ENCODE data around the gene LRRC49. TPM values are rescaled to one million over a fixed set of nuclear protein-coding genes. Genes with fewer than 3 reads are reported as not detected.

The LRRC49 gene
- total RNA-seq, 1 donor from 2014 or later: 6.8 TPM

- Histone ChIP-seq H3K9me3 (ENCODE audit: insufficient read depth, low read depth, low read length) (no peaks in the 10 kb centered on the region), H3K4me3 (ENCODE audit: insufficient read depth, low read depth, low read length) (no peak overlapping the region), H3K27ac (ENCODE audit: low read depth, low read length) (no peak overlapping the region), H3K9ac (ENCODE audit: low read length) (no peak overlapping the region), H4K20me1 (ENCODE audit: insufficient read depth, low read length) (no peaks in the 10 kb centered on the region), H3K4me1 (ENCODE audit: insufficient read depth, low read length) (peaks cover 17% of the 10 kb centered on the region), H3K36me3 (ENCODE audit: insufficient read depth, low read length) (no peaks in the 10 kb centered on the region), H2AFZ (ENCODE audit: low read depth, low read length) (no peak overlapping the region), H3K4me2 (ENCODE audit: low read length) (no peak overlapping the region), H3K27me3 (ENCODE audit: insufficient read depth, low read length) (no peaks in the 10 kb centered on the region), H3K79me2 (ENCODE audit: insufficient read depth, low read length) (no peaks in the 10 kb centered on the region)
- FAIRE-seq (no peak), DNase-seq (ENCODE audit: low read depth) (no peak)
- H3K27me3 Mint-ChIP-seq (ENCODE audit: low read depth, unreplicated experiment): peaks cover 14% of the 10 kb centered on the region
- H3K36me3 Mint-ChIP-seq (ENCODE audit: low read depth, unreplicated experiment): peaks cover 2% of the 10 kb centered on the region
- peaks cover 14% of the 10 kb centered on the region for H3K9me3 Mint-ChIP-seq (ENCODE audit: unreplicated experiment)
- TF ChIP-seq EZH2 (IDR thresholded peaks at IDR 0.05; ENCODE audit: insufficient read depth, low read length) (no peak), CTCF (IDR thresholded peaks at IDR 0.05; ENCODE audit: insufficient read depth, low read depth, low read length) (no peak)
- peaks cover 9% of the 10 kb centered on the region for H3K4me1 Mint-ChIP-seq (ENCODE audit: low read depth, unreplicated experiment)
- H3K4me3 Mint-ChIP-seq (ENCODE audit: unreplicated experiment): no peak overlapping the region
- H3K27ac Mint-ChIP-seq (ENCODE audit: unreplicated experiment): no peak overlapping the region
Observed at GRCh38 chr15:71089801-71090200, 197.2 kb downstream of the LRRC49 start.

- H3K4me1 Mint-ChIP-seq (ENCODE audit: low read depth, unreplicated experiment): peaks cover 9% of the 10 kb centered on the region
Observed at GRCh38 chr15:71091601-71092000, 199.0 kb downstream of the LRRC49 start.

More at GRCh38 chr15:71091601-71092000, 199.0 kb downstream of the LRRC49 start:
- peaks cover 17% of the 10 kb centered on the region for H3K4me1 ChIP-seq (ENCODE audit: insufficient read depth, low read length)
- H3K9ac ChIP-seq (ENCODE audit: low read length): no peak overlapping the region
- FAIRE-seq (no peak), DNase-seq (ENCODE audit: low read depth) (no peak)
- no peaks in the 10 kb centered on the region for H3K9me3 ChIP-seq (ENCODE audit: insufficient read depth, low read depth, low read length)
- H4K20me1 ChIP-seq (ENCODE audit: insufficient read depth, low read length): no peaks in the 10 kb centered on the region
- H3K27ac ChIP-seq (ENCODE audit: low read depth, low read length): no peak overlapping the region
- Mint-ChIP-seq H3K27ac (ENCODE audit: unreplicated experiment) (no peak overlapping the region), H3K9me3 (ENCODE audit: unreplicated experiment) (peaks cover 14% of the 10 kb centered on the region), H3K27me3 (ENCODE audit: low read depth, unreplicated experiment) (peaks cover 8% of the 10 kb centered on the region), H3K36me3 (ENCODE audit: low read depth, unreplicated experiment) (peaks cover 2% of the 10 kb centered on the region), H3K4me3 (ENCODE audit: unreplicated experiment) (no peak overlapping the region)
- no peak overlapping the region for H3K4me2 ChIP-seq (ENCODE audit: low read length)
- no peaks in the 10 kb centered on the region for H3K36me3 ChIP-seq (ENCODE audit: insufficient read depth, low read length)
- no peak overlapping the region for H2AFZ ChIP-seq (ENCODE audit: low read depth, low read length)
- H3K4me3 ChIP-seq (ENCODE audit: insufficient read depth, low read depth, low read length): no peak overlapping the region
- TF ChIP-seq EZH2 (IDR thresholded peaks at IDR 0.05; ENCODE audit: insufficient read depth, low read length) (no peak), CTCF (IDR thresholded peaks at IDR 0.05; ENCODE audit: insufficient read depth, low read depth, low read length) (no peak)
- H3K79me2 ChIP-seq (ENCODE audit: insufficient read depth, low read length): no peaks in the 10 kb centered on the region
- H3K27me3 ChIP-seq (ENCODE audit: insufficient read depth, low read length): no peaks in the 10 kb centered on the region

Measured in astrocyte (in vitro differentiated cells and primary cell).